SIG-M5 treated with dmso at 0.1 percent for 504 hours (cell line): ENCODE data around the gene RAB4A.

Experiments
- DNase-seq: peaks from one replicate; lab custom pipeline; 2025; ENCODE audit not compliant: unreplicated experiment; lab: John Stamatoyannopoulos, UW

Gene RAB4A

GRCh38 chr1:229243638-229244037, 27.3 kb upstream of the RAB4A start:
- DNase-seq, result no peak

- DNase-seq, result no peak
Observed at GRCh38 chr1:229244091-229244490, 26.8 kb upstream of the RAB4A start.

- no peak for DNase-seq
Observed at GRCh38 chr1:229247871-229248270, 23.0 kb upstream of the RAB4A start.

GRCh38 chr1:229248821-229249817, 21.8 kb upstream of the RAB4A start:
- DNase-seq, result peak; percentile 78

GRCh38 chr1:229249854-229250644, 20.9 kb upstream of the RAB4A start:
- DNase-seq, result peak; percentile 98

DNA sequence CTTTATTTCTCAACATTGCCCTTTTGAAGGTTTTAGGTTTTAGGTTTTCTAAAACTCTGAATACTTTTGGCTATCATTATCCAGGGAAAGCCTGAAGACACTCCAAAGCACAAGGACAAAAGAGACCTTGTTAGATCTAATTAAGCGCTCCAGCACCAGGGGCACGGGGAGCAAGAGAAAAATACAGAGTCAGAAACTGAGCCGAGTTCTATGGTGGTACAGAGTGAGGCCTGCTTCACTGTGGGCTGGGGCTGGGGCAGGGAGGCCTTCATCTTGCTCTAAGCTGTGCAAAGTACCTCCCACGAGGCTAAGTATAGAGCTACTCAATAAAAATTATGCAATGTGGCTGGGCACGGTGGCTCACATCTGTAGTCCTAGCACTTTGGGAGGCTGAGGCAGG, 19.7 kb upstream of the RAB4A start:
- DNase-seq, result peak; percentile 73

DNA sequence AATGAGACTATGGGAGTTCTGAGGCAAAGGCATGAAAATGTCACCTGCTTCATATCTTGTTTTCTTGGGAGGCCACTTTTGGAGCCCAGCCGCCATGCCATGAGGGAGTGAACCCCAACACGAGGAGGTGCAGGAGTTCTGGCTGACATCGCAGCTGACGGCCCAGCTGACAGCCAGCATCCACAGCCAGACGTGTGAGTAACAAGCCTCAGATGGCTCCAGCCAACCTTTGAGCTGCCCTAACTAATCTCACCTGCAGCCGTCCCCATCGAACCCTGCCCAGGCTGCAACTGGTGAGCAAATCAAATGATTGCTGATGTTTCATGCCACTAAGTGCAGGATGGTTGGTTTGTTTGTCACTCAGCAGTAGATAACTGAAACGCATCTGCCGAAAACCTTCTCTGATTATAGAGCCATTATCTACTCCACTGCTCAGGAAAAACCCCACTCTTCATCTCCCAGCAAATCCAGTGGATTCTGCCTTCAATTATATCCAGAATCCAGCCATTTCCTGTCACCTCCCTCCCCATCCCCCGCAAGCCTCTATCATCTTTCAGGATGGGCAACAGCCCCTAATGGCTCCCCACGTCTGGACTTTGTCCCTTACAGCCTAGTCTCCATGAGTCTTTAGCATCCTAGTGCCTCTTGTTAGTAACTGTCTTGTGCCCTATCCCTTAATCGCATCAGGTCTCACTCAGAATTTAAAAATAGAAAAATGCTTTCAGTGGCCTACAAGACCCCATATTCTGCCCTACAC, 18.5 kb upstream of the RAB4A start:
- DNase-seq, result no peak

DNA sequence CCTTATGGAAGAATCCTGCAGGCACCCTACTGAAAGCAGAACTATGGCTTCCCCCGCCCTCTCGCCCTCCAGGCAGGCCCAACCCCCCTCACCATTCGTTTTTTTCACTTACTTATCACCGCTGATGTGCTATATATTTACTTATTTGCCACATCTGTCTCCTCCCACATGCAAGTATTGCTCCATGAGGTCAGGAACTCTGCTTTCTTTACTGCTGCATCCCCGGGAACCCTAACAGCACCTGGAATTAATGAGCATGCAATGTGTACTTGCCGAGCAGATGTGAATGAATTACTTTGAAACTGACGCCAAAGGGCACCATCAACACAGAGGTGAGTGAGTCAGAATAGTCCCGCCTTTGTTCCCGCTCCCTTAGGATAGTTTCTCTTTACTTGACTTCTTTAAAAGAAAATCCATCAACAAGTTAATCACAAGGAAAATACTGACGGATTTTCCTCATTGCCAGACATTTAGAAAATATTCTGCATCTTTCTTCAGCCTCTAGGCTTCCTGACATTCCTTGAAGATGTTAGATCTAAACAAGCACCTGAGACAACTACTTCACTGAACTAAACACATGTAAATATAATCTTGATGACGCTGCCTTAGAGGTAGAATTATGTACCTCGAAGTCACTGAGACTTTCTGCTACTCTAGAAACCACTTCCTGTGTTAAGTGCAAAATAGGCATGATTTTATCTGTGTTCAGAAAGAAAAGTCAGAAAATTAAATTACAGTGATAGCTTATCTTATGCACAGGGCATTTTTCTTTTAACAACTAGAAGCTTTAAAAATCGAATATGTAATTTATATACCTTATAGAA, 17.5 kb upstream of the RAB4A start:
- peak; percentile 70 for DNase-seq

- DNase-seq, result peak; percentile 35
Observed at GRCh38 chr1:229254910-229255541, 15.9 kb upstream of the RAB4A start.

GRCh38 chr1:229258031-229258756, 12.7 kb upstream of the RAB4A start:
- DNase-seq, result peak; percentile 69

DNA sequence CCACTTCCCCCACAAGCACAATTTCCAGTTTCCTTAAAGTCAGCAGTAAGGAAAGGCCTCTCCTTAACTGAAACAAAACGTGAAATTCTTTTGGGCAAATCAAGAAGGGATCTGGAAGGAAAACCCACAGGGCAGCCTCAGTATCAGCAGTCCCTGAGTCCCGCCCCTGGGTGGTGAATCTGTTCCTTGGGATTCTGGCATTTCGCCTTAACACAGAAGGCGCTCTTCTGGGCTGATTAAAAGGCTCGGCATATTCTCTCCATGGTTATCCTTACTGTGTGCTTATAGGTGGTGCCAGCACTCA, 12.2 kb upstream of the RAB4A start:
- DNase-seq, result no peak

GRCh38 chr1:229260297-229260696, 10.6 kb upstream of the RAB4A start:
- no peak for DNase-seq

- no peak for DNase-seq
Observed at GRCh38 chr1:229262239-229262638, 8.7 kb upstream of the RAB4A start.

- DNase-seq, result no peak
Observed at GRCh38 chr1:229263254-229263653, 7.7 kb upstream of the RAB4A start.

DNA sequence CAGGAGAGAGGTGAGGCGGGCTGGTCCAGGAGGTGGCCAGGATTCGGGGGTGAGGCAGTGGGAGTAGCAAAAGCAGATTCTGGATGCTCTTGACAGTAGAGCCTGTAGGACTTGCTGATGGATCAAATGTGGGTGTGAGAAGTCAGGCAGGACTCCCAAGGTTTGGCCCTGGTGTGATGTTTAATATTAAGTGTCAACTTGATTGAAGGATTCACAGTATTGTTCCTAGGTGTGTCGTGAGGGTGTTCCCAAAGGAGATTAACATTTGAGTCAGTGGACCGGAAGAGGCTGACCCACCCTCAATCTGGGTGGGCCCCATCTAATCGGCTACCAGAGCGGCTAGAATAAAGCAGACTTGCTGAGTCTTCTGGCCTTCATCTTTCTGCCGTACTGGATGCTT, 6.8 kb upstream of the RAB4A start:
- no peak for DNase-seq

DNA sequence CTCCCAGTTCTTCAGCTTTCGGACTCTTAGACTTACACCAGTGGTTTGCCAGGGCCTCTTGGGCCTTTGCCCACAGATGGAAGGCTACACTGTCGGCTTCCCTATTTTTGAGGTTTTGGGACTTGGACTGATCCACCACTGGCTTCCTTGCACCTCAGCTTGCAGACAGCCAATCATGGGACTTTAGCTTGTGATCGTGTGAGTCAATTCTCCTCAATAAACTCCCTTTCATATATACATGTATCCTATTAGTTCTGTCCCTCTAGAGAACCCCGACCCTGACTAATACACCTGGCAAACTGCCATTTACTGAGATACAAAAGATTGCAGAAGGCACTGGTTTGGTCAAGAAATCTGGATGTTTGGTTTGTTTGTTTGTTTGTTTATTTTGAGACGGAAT, 6.4 kb upstream of the RAB4A start:
- no peak for DNase-seq

GRCh38 chr1:229266274-229266673, 4.6 kb upstream of the RAB4A start:
- DNase-seq, result no peak

- no peak for DNase-seq
Observed at GRCh38 chr1:229266832-229267500, 3.9 kb upstream of the RAB4A start.

DNA sequence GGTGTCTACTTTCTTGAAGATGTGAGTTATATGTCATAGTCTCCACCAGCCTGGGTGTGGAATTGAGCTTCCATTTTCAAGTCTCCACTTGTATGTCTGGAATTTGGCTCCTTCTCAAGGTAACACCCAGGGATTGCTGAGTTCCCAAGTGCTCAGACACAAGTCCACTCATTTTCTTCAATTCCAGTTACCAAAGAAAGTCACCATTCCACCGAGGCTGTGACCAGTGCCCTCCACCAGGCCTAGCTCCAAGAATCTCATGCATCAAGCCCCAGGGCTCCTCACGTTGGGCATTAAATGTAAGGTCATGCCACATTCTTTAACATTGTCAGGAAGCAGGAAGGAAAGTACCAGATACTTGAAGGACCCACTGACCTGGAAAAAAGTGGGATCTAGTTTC, 2.4 kb upstream of the RAB4A start:
- DNase-seq, result no peak
